HepG2 (cell line): Measurements from ENCODE around the gene MTSS2. TPM values are rescaled to one million over a fixed set of nuclear protein-coding genes. Genes with fewer than 3 reads are reported as not detected.

Source experiments
- ATAC-seq: fragments of 200-7000 bp; cut with Tn5 transposase; 3 replicates; pipeline ENCODE4 v1.9.1; 2020; ENCODE audit warnings: mild to moderate bottlenecking, moderate library complexity
- BruUV-seq: library from RNA; stranded (reverse); fragments of 400-500 nt; replicated peaks from 2 replicates; lab custom pipeline; 2021; lab: Mats Ljungman, UMichigan
- CTCF ChIA-PET: fragments of 300-600 bp; formaldehyde crosslinking; extraction: SDS; loops from one replicate; lab custom pipeline; 2021; ENCODE audit warnings: low total read pairs, inconsistent platforms, low intra/inter-chr PET ratio; lab: Yijun Ruan, JAX
- POLR2A ChIA-PET: fragments of 350-600 bp; sonication (Branson Sonifier 250); formaldehyde crosslinking; loops from one replicate; lab custom pipeline; 2020; ENCODE audit warnings: antibody characterized with exemption, inconsistent platforms; lab: Yijun Ruan, JAX
- DNase-seq: peaks from one replicate; pipeline ENCODE4 v3.0.0-alpha.2; 2015; ENCODE audit warnings: low spot score
- FAIRE-seq: peaks from 3 replicates; lab custom pipeline; 2011; peaks lifted over from hg19 to GRCh38; lab: Jason Lieb, UNC
- H2AFZ ChIP-seq: one replicate; pipeline ENCODE4 v1.6.1; 2011; ENCODE audit warnings: low read length, inconsistent platforms
- H3K27ac ChIP-seq: fragments of 300-600 bp; 3 replicates; pipeline ENCODE4 v1.8.0; 2011; ENCODE audit warnings: mixed run types, mild to moderate bottlenecking, mixed read lengths, low read length, inconsistent platforms; ENCODE audit not compliant: insufficient read depth; ENCODE audit errors: extremely low read length
- H3K27me3 ChIP-seq, 2 experiments: fragments of 200-600 bp in 1 of 2; 2 replicates in 1 of 2; 3 replicates in 1 of 2; pipeline versions ENCODE4 v1.6.0 to v1.8.0; 2011; ENCODE audit warnings: low read length in 2 of 2, mild to moderate bottlenecking in 2 of 2, moderate library complexity in 2 of 2, inconsistent platforms in 1 of 2; ENCODE audit not compliant: insufficient read depth in 2 of 2, control insufficient read depth in 1 of 2
- H3K36me3 ChIP-seq, 2 experiments: fragments of 200-600 bp in 1 of 2; replicated peaks in 1 of 2; 2 replicates in 1 of 2; 3 replicates in 1 of 2; pipeline versions ENCODE4 v1.5.1 to v1.8.0; 2011; ENCODE audit warnings: low read length in 2 of 2, inconsistent platforms in 1 of 2; ENCODE audit not compliant: insufficient read depth in 2 of 2, control insufficient read depth in 1 of 2
- H3K4me1 ChIP-seq: 2 replicates; pipeline ENCODE4 v1.5.1; 2012; ENCODE audit warnings: low read length, inconsistent platforms; ENCODE audit not compliant: insufficient read depth
- H3K4me2 ChIP-seq: 2 replicates; pipeline ENCODE4 v1.6.0; 2011; ENCODE audit warnings: low read depth, low read length, inconsistent platforms
- H3K4me3 ChIP-seq, 3 experiments: fragments of 200-600 bp in 1 of 3; sonication (generic), shearing (Covaris generic) in 1 of 3; replicated peaks in 1 of 3; 2 replicates each; pipeline ENCODE4 v1.5.1; 2011 to 2016; ENCODE audit warnings: low read length in 3 of 3, inconsistent platforms in 2 of 3, low read depth in 2 of 3, mild to moderate bottlenecking in 2 of 3, control low read depth in 1 of 3, mixed read lengths in 1 of 3; ENCODE audit not compliant: insufficient read depth in 1 of 3
- H3K79me2 ChIP-seq: one replicate; pipeline ENCODE4 v1.6.1; 2011; ENCODE audit warnings: low read length, inconsistent platforms; ENCODE audit not compliant: insufficient read depth
- H3K9ac ChIP-seq: 2 replicates; pipeline ENCODE4 v1.6.0; 2011; ENCODE audit warnings: mild to moderate bottlenecking, low read depth, low read length, inconsistent platforms; ENCODE audit not compliant: insufficient read depth
- H3K9me3 ChIP-seq: 2 replicates; pipeline ENCODE4 v1.5.1; 2012; ENCODE audit warnings: mild to moderate bottlenecking, low read length
- H4K20me1 ChIP-seq: 2 replicates; pipeline ENCODE4 v1.6.0; 2011; ENCODE audit warnings: inconsistent platforms, mild to moderate bottlenecking, low read length, moderate library complexity; ENCODE audit not compliant: insufficient read depth
- ARHGAP35 ChIP-seq: sonication (generic); formaldehyde crosslinking; IDR thresholded peaks from 2 replicates; pipeline ENCODE4 v1.9.0; 2022; ENCODE audit warnings: mild to moderate bottlenecking, inconsistent platforms, moderate library complexity, missing genetic modification reagents, borderline replicate concordance
- POLR2AphosphoS5 ChIP-seq: IDR thresholded peaks from 2 replicates; pipeline ENCODE4 v1.6.1; 2012; ENCODE audit warnings: low read depth, low read length
- REPIN1 ChIP-seq: sonication (generic); formaldehyde crosslinking; IDR thresholded peaks from 2 replicates; pipeline ENCODE4 v1.8.0; 2022; ENCODE audit warnings: missing genetic modification reagents, low read depth, mild to moderate bottlenecking, borderline replicate concordance
- TMF1 ChIP-seq: sonication (generic); formaldehyde crosslinking; IDR thresholded peaks from 2 replicates; pipeline ENCODE4 v1.8.1; 2022; ENCODE audit warnings: low read depth, missing genetic modification reagents
- ZNF317 ChIP-seq: sonication (generic); formaldehyde crosslinking; IDR thresholded peaks from 2 replicates; pipeline ENCODE4 v1.5.0; 2020; ENCODE audit warnings: mild to moderate bottlenecking, missing genetic modification reagents
- ZNF761 ChIP-seq: sonication (generic); formaldehyde crosslinking; conservative IDR thresholded peaks from 2 replicates; pipeline ENCODE4 v1.4.0; 2020; ENCODE audit warnings: mild to moderate bottlenecking, missing genetic modification reagents
- WGBS: methylation state at CpG from one replicate; pipeline ENCODE4 v1.1.6; 2017; ENCODE audit warnings: low lambda C conversion rate; 5-methylcytosine and 5-hydroxymethylcytosine counted together
- in situ Hi-C: cut with HindIII; loops from 2 replicates; pipeline ENCODE4 v1.10.0; 2017; ENCODE audit warnings: low pct_unique_long_range_greater_than_20kb; ENCODE audit not compliant: extremely low pct_ligation_motif_present
- intact Hi-C: fragments of 100-400 bp; cut with micrococcal nuclease; formaldehyde crosslinking; loops from one replicate; pipeline ENCODE4 v1.10.0; 2022; ENCODE audit not compliant: unreplicated experiment
- polyA plus RNA-seq, 8 experiments: library from polyadenylated mRNA; depleted of rRNA in 3 of 8; stranded (reverse) in 7 of 8; unstranded in 1 of 8; fragments of >200 nt; fragmentation: Illumina TruSeq in 4 of 8; extraction: Trizol in 4 of 8; gene quantifications; 2 replicates each; pipeline versions ENCODE4 v1.2.1 to v1.2.3, GENCODE V29; 2011 to 2016; ENCODE audit warnings: low read depth in 4 of 8, missing spikeins in 1 of 8, mixed read lengths in 1 of 8; ENCODE audit not compliant: insufficient read depth in 1 of 8
- total RNA-seq, 5 experiments: library from RNA; depleted of rRNA; stranded (reverse); fragments of >200 nt; fragmentation: Illumina TruSeq; extraction: Trizol; gene quantifications; 2 replicates each; pipeline ENCODE4 v1.2.3, GENCODE V29; 2016; ENCODE audit warnings: low read depth in 1 of 5
- TF ChIP-seq, protein P1 (sequence below): sonication (generic); formaldehyde crosslinking; IDR thresholded peaks from 2 replicates; pipeline ENCODE4 v1.5.0; 2020; ENCODE audit warnings: missing genetic modification reagents, mild to moderate bottlenecking, borderline replicate concordance
- TF ChIP-seq, protein P2 (sequence below): sonication (generic); formaldehyde crosslinking; IDR thresholded peaks from 2 replicates; pipeline ENCODE4 v1.4.0; 2020; ENCODE audit warnings: missing genetic modification reagents
- TF ChIP-seq, protein P3 (sequence below): sonication (generic); formaldehyde crosslinking; IDR thresholded peaks from one replicate; pipeline ENCODE4 v1.5.1; 2020; ENCODE audit warnings: mild to moderate bottlenecking, missing genetic modification reagents; ENCODE audit errors: not compliant biosample characterization

MTSS2 gene
- total and polyA plus RNA-seq, 2 of the 13 experiments (the other 11 are each of a cell fraction or from before 2014, with no cell fraction given): 132 to 242 TPM

GRCh38 chr16:70681382-70682238 is 4.2 kb downstream of the MTSS2 start:
- BruUV-seq: no TSS peak
- no peak overlapping the region for H2AFZ ChIP-seq
- H3K4me3 ChIP-seq: peak overlapping the region; percentile 86 to 93 (median 91)
- POLR2A ChIA-PET: interaction anchor here (0.6 to 18.7 kb wide), 31 partner anchors 9 to 335 kb away, joined by 3 to 536 read pairs (median 8); partner anchors contain the start of genes COG4 and SF3B3
- H3K4me2 ChIP-seq: peak overlapping the region; percentile 100
- peak; percentile 75 for ATAC-seq
- peak; percentile 96 for FAIRE-seq
- peaks cover 45% of the 10 kb centered on the region for H3K4me1 ChIP-seq
- no peaks in the 10 kb centered on the region; a peak in 1 of 5 replicates for H3K27me3 ChIP-seq
- intact Hi-C loops (loop anchor here (1.0 to 2.0 kb wide), 5 partner anchors 22 to 90 kb away; no protein-coding TSS in a partner anchor), in situ Hi-C loops (no loop called here)
- peaks cover 39 to 48% of the 10 kb centered on the region in 2 experiments for H3K36me3 ChIP-seq
- peak overlapping the region; percentile 95 for H3K9ac ChIP-seq
- peak; percentile 92 for DNase-seq
- H3K9me3 ChIP-seq: no peaks in the 10 kb centered on the region
- CTCF ChIA-PET: interaction anchor here (1.0 to 3.0 kb wide), 3 partner anchors 57 to 89 kb away, joined by 13 to 21 read pairs (median 19); no protein-coding TSS in a partner anchor
- peaks cover 55% of the 10 kb centered on the region for H3K79me2 ChIP-seq
- H3K27ac ChIP-seq: peak overlapping the region; percentile 91
- H4K20me1 ChIP-seq: peaks cover 16% of the 10 kb centered on the region; the same call in 1 of the 2 replicates
- WGBS: 0% methylated on average over 4 of the region's 13 CpGs
- TF ChIP-seq POLR2AphosphoS5 (peak; percentile 11; the same call in 1 of the 2 replicates), ZNF761 (CRISPR knock-in tag) (0 out of 2 replicates have a peak, but pooled peaks have one; percentile 34), TMF1 (peak; percentile 52; the same call in 1 of the 2 replicates), REPIN1 (CRISPR knock-in tag) (peak; percentile 66; the same call in 1 of the 2 replicates), ZNF317 (CRISPR knock-in tag) (peak; percentile 32; the same call in 1 of the 2 replicates), ARHGAP35 (CRISPR knock-in tag) (0 out of 2 replicates have a peak, but pooled peaks have one; percentile 55)
- TF ChIP-seq, protein P1, sequence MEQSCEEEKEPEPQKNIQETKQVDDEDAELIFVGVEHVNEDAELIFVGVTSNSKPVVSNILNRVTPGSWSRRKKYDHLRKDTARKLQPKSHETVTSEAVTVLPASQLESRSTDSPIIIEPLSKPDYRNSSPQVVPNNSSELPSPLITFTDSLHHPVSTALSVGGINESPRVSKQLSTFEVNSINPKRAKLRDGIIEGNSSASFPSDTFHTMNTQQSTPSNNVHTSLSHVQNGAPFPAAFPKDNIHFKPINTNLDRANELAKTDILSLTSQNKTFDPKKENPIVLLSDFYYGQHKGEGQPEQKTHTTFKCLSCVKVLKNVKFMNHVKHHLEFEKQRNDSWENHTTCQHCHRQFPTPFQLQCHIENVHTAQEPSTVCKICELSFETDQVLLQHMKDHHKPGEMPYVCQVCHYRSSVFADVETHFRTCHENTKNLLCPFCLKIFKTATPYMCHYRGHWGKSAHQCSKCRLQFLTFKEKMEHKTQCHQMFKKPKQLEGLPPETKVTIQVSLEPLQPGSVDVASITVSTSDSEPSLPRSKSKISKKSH (CRISPR knock-in tag): peak; percentile 70; the same call in 1 of the 2 replicates
- TF ChIP-seq, protein P2, sequence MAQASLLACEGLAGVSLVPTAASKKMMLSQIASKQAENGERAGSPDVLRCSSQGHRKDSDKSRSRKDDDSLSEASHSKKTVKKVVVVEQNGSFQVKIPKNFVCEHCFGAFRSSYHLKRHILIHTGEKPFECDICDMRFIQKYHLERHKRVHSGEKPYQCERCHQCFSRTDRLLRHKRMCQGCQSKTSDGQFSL (CRISPR knock-in tag): no peak; the same call in 1 of the 2 replicates
- TF ChIP-seq, protein P3, sequence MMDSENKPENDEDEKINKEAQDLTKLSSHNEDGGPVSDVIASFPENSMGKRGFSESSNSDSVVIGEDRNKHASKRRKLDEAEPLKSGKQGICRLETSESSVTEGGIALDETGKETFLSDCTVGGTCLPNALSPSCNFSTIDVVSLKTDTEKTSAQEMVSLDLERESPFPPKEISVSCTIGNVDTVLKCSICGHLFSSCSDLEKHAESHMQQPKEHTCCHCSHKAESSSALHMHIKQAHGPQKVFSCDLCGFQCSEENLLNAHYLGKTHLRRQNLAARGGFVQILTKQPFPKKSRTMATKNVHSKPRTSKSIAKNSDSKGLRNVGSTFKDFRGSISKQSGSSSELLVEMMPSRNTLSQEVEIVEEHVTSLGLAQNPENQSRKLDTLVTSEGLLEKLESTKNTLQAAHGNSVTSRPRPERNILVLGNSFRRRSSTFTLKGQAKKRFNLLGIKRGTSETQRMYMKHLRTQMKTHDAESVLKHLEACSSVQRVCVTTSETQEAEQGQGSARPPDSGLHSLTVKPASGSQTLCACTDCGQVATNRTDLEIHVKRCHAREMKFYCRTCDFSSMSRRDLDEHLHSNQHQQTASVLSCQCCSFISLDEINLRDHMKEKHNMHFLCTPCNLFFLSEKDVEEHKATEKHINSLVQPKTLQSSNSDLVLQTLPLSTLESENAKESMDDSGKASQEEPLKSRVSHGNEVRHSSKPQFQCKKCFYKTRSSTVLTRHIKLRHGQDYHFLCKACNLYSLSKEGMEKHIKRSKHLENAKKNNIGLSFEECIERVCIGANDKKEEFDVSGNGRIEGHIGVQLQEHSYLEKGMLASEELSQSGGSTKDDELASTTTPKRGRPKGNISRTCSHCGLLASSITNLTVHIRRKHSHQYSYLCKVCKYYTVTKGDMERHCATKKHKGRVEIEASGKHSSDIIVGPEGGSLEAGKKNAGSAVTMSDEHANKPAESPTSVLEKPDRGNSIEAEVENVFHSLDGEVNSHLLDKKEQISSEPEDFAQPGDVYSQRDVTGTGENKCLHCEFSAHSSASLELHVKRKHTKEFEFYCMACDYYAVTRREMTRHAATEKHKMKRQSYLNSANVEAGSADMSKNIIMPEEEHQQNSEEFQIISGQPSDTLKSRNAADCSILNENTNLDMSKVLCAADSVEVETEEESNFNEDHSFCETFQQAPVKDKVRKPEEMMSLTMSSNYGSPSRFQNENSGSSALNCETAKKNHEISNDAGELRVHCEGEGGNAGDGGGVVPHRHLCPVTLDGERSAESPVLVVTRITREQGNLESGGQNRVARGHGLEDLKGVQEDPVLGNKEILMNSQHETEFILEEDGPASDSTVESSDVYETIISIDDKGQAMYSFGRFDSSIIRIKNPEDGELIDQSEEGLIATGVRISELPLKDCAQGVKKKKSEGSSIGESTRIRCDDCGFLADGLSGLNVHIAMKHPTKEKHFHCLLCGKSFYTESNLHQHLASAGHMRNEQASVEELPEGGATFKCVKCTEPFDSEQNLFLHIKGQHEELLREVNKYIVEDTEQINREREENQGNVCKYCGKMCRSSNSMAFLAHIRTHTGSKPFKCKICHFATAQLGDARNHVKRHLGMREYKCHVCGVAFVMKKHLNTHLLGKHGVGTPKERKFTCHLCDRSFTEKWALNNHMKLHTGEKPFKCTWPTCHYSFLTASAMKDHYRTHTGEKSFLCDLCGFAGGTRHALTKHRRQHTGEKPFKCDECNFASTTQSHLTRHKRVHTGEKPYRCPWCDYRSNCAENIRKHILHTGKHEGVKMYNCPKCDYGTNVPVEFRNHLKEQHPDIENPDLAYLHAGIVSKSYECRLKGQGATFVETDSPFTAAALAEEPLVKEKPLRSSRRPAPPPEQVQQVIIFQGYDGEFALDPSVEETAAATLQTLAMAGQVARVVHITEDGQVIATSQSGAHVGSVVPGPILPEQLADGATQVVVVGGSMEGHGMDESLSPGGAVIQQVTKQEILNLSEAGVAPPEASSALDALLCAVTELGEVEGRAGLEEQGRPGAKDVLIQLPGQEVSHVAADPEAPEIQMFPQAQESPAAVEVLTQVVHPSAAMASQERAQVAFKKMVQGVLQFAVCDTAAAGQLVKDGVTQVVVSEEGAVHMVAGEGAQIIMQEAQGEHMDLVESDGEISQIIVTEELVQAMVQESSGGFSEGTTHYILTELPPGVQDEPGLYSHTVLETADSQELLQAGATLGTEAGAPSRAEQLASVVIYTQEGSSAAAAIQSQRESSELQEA (CRISPR knock-in tag): no peak
